MM.1S (cell line): ENCODE data around the gene DNAJC18.

Experiments
- CTCF ChIP-seq: fragments of 300-600 bp; sonication (generic); IDR thresholded peaks from 2 replicates; pipeline ENCODE4 v1.5.1; 2016; ENCODE audit warnings: antibody characterized with exemption, low read length, mixed read lengths
- EZH2 ChIP-seq: fragments of 300-600 bp; sonication (generic); optimal IDR thresholded peaks from 2 replicates; pipeline ENCODE3; 2017; ENCODE audit warnings: low read depth, mild to moderate bottlenecking, antibody characterized with exemption, low read length, mixed read lengths
- EZH2phosphoT487 ChIP-seq: fragments of 300-600 bp; sonication (generic); IDR thresholded peaks from 2 replicates; pipeline ENCODE4 v1.6.1; 2018; ENCODE audit warnings: antibody characterized with exemption, low read length

GRCh38 chr5:139451176-139451575 lies 11.9 kb upstream of the DNAJC18 start:
- TF ChIP-seq CTCF (no peak), EZH2 (no peak), EZH2phosphoT487 (no peak)
